HG03521 (cell line): Measurements from ENCODE around the gene FOSL2.

Experiments used
- ATAC-seq: cut with Tn5 transposase; IDR thresholded peaks from one replicate; pipeline ENCODE4 v1.9.1; 2021; ENCODE audit warnings: mild to moderate bottlenecking, moderate library complexity; ENCODE audit not compliant: unreplicated experiment

FOSL2 gene

DNA sequence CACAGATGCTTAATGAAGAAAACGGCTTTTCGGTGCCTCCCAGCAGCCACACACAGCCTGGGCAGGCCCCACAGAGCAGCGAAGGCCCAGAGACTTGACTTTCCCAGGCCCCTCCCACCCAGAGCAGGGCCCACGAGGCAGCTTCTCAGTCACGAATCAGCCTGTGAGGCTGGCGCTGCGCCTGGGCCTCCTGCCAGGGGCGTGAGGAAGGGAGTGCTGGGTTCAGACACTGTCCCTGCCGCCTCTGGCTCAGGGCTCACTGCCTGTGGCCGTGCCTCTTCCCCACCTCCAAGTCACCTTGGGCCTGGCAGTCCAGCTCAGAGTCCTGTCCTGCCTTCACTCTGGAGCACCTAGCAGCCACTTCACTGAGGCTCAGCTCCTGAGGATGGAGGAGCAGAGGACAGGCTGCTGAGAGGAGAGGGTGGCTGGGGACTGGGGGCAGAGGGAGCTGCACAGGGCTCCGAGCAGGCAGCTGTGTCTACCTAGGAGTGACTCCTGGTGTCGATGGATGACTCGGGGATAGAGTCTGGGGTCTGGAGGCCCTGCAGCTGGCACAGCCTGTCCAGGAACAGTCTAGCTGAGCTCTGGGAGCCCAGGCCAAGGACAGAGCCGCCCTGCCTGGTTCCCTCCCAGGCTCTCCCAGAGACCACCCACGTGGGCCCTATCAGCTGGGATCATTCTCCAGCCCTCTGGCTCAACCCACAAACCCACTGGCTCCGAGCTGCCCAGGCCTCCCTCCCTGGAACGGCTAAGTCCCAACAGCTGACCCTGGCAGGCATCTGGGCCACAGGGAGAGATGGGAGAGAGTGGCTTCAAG, 36.4 kb upstream of the FOSL2 start:
- ATAC-seq, result no peak

DNA sequence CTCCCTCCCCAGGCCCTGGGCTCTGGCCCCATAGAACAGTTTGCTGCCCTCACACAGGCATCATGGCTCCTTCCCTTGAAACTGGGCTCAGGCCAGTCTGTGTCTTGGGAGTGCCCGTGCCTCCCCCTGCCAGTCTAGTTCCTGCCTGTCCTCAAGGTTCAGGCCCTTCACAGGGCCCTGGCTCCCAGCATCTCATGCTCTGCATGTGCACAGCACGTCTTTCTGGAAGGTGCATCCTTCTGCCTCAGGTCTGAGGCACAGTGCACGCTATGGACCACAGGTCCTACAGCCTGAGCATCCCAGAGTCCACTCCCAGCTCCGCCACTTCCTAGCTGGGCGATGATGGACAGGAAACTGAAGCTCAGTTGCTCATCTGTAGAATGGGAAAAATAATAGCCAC, 35.6 kb upstream of the FOSL2 start:
- no peak for ATAC-seq

DNA sequence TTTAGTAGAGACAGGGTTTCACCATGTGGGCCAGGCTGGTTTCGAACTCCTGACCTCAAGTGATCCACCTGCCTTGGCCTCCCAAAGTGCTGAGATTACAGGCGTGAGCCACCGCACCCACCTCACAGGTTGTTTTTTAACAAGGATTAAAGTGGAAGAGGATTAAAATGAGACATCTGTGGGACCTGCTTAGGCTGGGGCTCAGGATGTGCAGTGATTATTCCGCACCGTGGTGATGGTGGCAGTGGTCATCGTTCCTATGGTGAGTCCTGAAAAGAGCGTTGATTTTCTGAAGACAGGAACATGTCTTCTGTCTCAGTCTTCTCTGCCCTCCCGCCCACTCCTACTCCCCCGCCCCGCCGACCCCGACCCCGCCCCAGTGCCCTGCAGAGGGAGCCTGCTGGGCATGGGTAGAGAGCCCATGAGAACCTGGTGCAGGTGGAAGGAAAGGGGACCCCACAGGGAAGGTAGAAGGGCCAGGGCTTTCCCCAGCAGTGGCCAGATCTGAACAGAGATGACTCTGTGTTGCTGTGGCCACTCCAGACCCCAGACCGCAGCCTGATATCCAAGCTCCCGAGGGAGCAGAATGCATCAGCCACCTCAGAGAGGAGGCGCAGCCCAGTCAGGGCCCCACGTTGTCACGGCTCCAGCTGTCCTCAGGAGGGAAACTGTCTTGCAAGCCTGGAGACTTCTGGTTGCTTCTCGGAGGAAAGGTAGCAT, 34.5 kb upstream of the FOSL2 start:
- ATAC-seq, result no peak

DNA sequence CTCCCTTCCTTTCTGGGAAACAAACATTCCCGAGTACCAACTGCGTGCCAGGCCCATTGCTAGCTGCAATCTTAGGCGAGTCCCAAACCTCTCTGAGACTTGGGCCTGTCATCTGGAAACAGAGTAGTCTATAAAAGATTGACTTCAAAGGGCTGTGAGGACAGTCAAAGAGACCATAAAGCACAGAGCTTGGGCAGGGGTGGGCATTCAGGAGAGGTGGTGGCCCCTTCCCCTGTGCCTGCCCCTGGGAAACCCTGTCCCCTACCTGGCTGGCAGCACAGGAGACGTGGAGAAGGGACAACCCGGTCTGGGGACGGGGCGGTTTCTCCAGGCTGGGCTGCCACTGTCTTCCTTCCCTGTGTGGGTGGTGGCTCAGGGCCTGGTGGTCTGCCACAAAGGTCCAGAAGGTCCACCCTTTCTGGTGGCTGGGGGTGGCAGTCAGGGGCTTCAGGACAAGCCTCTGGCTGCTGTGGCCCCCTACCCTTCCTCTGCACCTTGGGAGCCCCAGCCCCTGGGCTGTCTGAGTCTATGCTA, 33.9 kb upstream of the FOSL2 start:
- ATAC-seq, result no peak

- ATAC-seq, result peak; percentile 58
Measured at GRCh38 chr2:28359222-28360057, 33.2 kb upstream of the FOSL2 start.

DNA sequence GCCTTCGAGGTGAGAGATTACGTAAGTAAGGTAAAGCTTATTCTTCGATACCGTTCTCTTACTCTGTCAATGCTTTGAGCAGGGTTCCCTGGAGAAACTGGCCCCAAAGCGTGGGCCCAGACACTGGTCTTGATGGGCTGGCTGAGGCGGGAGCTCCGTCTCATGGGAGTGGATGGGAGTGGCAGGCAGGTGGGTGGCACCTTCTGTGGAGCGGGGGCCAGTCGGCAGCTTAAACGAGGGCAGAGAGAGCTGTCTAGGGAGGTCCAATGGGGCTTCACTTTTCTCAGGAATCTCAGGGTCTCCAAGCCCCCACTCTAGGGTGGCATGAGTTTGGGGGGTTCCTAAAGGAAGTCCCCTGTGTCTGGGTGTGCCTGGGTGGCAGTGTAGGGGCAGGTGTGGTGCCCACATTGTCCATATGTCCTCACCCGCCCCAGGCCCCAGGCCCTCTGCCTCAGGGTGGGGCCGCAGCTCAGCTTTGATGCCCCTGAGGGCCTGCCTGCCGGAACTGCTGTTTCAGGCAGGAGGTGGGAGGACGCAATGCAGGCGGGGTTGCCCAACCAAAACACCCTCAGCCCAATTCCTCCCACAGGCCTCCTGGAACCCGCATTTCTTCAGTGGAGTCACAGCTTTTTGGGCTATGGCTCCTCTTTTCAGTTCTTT, 32.5 kb upstream of the FOSL2 start:
- ATAC-seq, result no peak

DNA sequence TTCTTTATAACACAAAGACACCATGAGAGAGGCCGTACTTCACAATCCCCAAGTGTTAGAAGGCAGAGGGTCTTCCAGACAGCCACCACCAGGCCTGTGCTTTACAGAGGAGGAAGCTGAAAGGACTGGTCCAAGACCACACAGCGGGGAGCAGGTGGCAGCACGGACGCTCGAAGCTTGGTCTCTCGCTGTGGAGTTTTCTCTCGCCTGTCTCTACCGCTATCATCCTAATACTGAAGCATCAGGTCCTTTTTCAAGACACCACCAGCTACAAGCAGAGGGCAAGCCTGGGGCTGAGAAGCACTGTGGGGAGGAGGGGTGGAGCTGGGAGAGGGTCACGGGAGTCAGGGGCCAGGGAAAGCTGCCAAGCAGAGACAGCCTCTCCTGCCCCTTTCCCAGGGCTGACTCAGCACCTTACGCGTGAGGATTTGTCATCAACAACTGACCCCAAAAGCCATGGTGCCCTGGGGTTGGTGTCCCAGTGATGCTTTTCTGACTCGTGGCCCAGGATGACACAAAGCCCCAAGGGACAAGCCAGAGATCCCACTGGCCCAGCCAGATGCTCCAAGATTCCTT, 31.9 kb upstream of the FOSL2 start:
- no peak for ATAC-seq

GRCh38 chr2:28361991-28362710, 30.5 kb upstream of the FOSL2 start:
- ATAC-seq, result no peak

- no peak for ATAC-seq
Measured at GRCh38 chr2:28362991-28363521, 29.6 kb upstream of the FOSL2 start.

- no peak for ATAC-seq
Measured at GRCh38 chr2:28363686-28364280, 28.9 kb upstream of the FOSL2 start.

- no peak for ATAC-seq
Measured at GRCh38 chr2:28364610-28365009, 28.0 kb upstream of the FOSL2 start.

- no peak for ATAC-seq
Measured at GRCh38 chr2:28365158-28365557, 27.5 kb upstream of the FOSL2 start.

DNA sequence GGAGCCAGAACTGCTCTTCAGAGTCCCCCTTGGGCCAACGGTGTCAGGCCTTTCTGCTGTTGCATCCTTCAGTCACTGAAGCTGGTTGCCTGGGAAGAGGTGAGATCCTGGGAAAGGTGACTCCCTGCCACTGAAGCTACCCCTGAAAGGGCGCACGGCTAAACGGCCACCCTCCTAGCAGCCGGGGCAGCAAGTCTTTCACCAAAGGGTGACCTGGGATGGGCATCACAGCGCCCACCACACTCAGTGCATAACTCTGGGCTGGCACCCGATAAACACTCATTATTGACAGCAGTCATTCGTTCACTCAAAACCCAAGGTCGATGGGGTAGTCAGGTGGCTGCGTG, 26.5 kb upstream of the FOSL2 start:
- ATAC-seq, result no peak

GRCh38 chr2:28366496-28367282, 26.0 kb upstream of the FOSL2 start:
- ATAC-seq, result no peak

GRCh38 chr2:28367667-28368356, 24.8 kb upstream of the FOSL2 start:
- no peak for ATAC-seq

DNA sequence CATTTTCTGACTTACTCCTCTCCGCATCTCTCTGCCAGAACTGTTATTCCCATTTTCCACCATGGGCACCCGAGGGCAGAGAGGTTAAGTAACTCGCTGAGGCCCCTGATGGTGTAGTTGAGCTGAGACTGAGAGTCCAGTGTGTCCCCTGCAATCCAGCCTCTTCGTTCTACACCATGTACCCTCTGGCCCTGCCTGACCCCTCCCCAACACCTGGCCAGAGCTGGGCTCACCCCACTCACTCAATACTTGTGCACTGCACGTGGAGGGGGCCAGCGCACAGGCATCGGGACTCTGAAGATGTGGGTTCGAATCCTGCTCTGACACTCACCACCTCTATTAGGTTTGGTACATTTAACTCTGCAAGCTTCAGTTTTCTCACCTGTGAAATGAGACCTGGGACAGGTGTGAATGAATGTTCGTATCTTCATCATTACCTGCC, 24.3 kb upstream of the FOSL2 start:
- ATAC-seq, result no peak

DNA sequence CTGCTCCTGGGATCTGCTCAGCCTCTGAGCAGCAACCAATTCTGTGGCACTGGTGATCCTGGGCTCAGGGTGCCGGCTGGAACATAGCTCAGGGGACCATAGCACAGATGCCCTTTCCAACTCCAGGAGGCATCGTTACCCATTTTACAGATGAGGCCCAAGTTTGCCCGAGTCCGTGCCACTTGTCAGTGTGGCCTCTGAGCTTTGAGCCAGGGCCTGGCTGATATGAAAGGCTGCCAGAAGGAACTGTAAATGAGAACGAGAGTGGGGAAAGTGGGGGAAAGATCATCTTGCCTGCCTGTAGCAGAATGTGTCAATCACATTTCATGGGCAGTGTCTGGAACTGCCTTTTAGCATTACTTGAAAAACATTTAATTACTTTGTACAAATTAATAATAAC, 23.3 kb upstream of the FOSL2 start:
- ATAC-seq, result no peak

DNA sequence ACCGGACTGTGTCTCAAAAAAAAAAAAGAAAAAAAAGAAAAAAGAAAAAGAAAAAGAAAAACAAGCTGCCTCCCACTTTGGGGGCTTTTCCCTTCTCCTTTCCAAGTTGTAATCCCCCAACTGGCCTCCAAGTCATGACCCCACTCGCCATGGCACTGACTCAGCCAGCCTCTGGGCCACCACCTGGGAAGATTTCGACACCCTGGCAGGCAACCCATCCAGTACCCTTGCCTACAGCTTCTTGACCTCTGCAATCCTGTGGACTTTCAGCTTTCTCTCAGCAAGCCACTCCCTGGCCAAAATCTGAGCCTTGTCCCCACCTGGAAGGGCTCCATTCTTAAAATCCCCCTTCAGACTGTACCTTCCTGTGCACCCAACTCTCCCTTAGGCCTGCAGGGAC, 22.3 kb upstream of the FOSL2 start:
- no peak for ATAC-seq
